GM13976 (cell line): ENCODE results near the gene FBLN2.

Experiments
- DNase-seq: peaks from one replicate; pipeline ENCODE4 v3.0.0; 2012; ENCODE audit warnings: low spot score
- in situ Hi-C: fragments of 300-500 bp; cut with MboI; formaldehyde crosslinking; loops from one replicate; pipeline ENCODE4 v1.12.0; 2022; ENCODE audit warnings: low sequenced_read_pairs, mixed read lengths, inconsistent platforms; ENCODE audit not compliant: unreplicated experiment
- TF ChIP-seq, protein P1 (sequence below): IDR thresholded peaks from 2 replicates; pipeline ENCODE4 v1.5.1; 2012; ENCODE audit warnings: borderline replicate concordance, mild to moderate bottlenecking; ENCODE audit not compliant: insufficient read depth; ENCODE audit errors: extremely low read depth, missing control alignments, control extremely low read depth

FBLN2 gene

DNA sequence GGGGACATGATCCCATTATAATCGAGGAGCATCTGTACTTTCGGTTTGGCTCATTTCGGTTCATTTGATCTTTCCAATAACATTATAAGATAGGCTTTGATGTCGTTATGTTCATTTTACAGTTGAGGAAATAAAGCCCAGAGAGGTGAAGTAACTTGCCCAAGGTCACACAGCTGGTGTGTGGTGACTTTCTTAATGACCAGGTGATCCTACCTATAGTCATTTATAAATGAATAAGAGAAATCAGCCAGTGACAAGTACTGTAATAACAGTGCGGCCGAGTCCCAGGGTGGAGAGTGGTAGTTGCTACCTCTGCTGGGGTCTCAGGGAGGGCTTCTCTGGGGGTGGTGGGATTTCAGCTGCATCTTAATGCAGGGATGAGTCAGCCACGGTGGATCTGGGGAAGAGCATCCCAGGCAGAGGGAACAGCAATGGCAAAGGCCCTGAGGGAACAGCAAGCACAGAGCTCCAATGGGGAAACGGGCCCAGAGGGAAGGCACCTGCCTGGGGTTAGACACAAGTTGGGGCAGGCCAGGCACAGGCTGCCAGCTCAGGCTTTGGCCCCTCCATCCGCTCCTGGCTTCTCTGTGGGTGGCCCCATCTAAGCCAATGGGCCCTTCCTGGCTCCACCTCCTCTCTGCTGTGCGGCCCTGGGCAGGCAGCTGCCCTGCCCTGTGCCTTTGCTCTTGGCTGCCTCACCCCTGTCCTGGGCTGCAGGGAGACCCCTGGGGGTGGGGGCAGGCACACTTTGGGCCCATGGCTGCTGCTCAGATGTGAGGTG lies 1.1 kb upstream of the FBLN2 start:
- DNase-seq = no peak
- TF ChIP-seq, protein P1, sequence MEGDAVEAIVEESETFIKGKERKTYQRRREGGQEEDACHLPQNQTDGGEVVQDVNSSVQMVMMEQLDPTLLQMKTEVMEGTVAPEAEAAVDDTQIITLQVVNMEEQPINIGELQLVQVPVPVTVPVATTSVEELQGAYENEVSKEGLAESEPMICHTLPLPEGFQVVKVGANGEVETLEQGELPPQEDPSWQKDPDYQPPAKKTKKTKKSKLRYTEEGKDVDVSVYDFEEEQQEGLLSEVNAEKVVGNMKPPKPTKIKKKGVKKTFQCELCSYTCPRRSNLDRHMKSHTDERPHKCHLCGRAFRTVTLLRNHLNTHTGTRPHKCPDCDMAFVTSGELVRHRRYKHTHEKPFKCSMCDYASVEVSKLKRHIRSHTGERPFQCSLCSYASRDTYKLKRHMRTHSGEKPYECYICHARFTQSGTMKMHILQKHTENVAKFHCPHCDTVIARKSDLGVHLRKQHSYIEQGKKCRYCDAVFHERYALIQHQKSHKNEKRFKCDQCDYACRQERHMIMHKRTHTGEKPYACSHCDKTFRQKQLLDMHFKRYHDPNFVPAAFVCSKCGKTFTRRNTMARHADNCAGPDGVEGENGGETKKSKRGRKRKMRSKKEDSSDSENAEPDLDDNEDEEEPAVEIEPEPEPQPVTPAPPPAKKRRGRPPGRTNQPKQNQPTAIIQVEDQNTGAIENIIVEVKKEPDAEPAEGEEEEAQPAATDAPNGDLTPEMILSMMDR = no peak
- in situ Hi-C loops = no loop called here

DNA sequence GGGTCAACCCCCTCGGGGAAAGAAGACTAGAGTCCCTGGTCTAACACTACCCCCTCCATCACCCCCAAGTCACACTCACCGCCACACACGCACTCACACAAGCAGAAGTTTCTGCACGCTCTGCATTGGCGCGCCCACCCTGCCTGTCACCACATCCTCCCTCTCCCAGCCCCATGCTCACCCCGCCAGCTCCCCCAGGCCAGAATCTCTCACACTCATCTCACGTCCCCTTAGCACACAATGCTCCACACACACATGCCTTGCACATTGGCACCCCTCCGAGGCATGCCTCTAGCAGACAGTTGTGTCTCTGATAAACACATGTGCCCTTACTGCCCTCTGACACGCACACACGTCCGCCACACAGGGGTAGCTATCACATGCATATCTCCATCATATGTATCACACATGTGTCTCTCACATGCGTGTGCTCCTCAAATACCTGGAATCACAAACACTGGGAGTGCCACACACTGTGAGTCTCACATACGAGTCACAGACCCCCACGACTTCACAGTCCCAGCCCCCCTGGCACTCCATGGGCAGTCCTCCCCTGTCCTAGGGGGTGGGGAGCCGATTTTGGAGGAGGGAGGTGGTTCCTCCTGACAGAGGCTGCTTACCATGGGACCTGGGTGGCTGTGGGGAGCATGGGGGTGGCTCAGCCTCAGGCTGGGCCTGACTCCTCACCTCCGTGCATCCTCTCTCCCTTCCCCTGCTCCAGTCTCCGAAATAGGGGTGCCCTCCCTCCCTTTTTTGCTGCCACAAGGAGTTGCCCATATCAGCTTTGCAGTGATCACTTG lies 898 bp downstream of the FBLN2 start:
- in situ Hi-C loops = no loop called here
- no peak for DNase-seq
- TF ChIP-seq, protein P1 = no peak

DNA sequence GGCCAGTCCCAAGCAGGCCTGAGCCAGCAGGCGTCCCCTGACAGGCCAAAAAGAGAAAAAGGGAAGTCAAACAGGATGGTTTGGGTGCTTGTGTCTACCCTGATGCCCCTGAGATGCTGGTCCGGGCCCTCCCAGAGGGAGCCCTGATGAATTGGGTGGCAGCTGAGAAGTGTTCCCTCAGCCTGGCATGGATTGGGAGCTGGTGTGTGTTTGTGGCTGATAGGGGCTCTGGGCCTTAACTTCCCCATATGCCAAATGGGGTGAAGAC lies 1.4 kb downstream of the FBLN2 start:
- no peak for DNase-seq
- in situ Hi-C loops = no loop called here
- TF ChIP-seq, protein P1 = no peak

GRCh38 chr3:13550791-13551360 lies 2.0 kb downstream of the FBLN2 start:
- TF ChIP-seq, protein P1 = no peak
- in situ Hi-C loops = no loop called here
- DNase-seq = no peak

DNA sequence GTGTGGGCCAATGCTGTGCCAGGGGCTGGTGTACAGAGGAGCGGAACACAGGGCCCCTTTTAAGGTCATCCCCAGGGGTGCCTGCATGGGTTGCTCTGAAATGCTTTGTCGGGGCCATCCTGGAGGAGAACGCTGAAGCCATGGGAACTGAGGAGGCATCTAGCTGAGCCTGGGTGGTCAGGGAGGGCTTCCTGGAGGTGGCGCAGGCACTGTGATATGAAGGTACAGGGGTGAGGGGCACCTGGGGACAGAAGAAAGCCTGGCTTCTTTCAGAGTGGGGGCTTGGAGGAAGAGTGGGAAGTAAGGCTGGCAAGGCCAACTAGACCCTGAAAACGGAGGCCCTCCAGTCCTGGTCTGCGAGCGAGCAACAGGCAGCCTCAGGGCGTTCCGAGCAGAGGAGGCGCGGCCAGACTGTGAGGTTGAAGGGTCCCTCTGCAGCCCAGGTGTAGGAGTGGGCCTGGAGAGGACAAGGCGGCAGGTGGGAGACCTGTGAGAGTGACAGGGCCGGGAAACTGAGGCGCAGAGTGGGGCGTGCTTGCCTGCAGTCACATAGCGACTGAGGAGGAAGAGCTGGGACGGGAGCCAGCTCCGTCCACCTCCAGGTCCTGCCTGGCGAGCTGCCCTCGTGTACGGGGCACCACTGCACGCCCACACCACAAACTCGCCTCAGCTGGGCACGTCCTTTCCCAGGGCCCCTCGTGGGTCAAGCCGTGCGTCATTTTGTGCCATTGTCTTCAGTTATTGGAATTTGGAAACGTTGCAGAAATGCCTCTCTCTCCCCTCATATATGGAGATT lies 4.1 kb downstream of the FBLN2 start:
- DNase-seq = no peak
- TF ChIP-seq, protein P1 = no peak
- in situ Hi-C loops = no loop called here

DNA sequence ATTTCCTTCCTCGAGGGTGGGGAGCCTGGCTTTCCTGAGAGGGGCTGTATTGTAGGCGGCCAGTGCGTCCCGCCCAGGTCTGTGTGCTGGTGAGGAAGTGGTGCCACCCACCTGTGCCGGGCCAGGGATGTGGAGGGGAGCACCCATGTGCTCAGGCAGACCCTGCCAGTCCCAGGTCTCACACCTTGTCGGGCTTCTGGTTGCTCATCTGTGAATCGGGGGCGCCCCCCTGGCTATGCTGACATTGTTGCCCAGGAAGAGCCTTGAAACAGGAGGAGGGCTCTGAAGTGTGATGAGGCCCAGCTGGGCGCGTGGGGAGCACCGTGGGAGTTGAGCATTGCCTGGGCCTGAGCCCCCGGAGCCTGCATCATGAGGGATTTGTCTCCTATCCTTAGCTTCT lies 4.8 kb downstream of the FBLN2 start:
- in situ Hi-C loops = no loop called here
- TF ChIP-seq, protein P1 = no peak

More for the DNA sequence above, 4.8 kb downstream of the FBLN2 start:
- no peak for DNase-seq
